ENCODE measurements around the gene SLC8A1. TPM values are rescaled to one million over a fixed set of nuclear protein-coding genes. Genes with fewer than 3 reads are reported as not detected.

Gene SLC8A1
- total RNA-seq, 2 experiments from 2014 or later = 0.23 TPM

DNA sequence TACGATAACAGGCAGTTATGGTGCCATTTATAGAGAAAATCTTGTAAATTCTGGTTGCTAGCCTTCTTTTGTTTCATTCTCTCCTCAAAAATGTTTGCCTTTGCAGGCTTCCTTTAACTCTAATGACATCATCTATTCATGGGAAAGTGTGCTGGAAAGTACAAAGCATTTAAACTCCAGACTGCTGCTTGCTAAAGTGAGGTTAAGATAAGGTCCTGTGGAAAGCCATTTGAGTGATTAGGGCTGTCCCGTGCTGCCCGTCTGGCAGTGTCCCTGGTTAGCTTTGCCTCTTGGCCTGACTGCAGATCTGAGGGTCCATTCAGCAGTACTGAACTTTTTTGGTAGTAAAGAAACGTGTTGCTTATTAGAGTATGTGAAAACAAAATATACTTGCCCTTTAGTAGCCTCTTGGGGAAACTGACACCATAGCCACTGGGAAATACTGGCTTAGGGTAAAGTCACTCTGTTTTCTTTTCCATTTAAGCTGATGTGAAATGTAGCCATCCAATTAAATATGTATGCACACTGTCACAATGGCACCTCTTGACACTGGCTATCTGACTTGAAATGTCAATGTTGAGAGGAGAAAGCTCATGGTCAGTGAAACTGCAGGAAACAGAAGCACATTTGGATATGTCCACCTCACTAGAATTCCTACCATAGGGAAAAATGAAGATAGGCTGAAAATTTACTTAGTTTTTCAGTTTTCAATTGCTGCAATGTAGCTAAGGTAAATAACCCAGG, 321.5 kb downstream of the SLC8A1 start:
- ChIA-PET CTCF (no interaction called here), POLR2A (no interaction called here)

DNA sequence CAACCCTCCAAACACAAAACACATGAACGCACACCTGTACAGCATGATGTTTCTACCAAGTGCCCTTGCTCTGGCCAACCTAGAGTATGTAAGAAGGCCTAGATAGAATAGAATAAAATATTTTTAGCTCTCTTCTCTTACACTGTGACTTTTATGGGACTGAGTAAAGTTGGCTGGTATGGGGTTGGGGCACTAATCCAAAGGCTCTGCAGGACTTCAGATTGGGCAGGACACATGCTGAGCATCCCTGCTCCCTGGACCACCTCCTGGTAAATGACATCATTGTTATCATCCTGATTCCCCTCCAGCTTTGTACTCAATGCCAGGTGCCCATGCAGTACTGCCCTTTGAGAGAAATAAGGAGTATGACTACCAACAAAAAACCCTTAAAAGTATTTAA, 322.2 kb downstream of the SLC8A1 start:
- ChIA-PET POLR2A (no interaction called here), CTCF (no interaction called here)

DNA sequence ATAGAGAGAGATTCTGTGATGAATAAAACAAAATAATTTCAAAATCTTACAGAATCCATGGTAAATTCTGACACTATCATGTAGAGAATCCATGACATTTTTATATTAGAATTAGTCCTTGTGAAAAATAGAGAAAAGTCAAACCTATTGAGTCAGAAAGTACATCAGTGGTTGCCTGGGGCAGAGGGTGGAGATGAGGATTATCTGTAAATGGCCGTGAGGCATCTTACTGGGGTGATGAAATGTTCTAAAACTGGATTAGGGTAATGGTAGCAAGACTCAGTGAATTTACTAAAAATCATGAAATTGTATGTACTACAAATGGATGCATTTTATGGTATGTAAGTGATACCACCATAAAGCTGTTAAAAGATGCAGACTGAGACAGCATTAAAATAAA, 323.1 kb downstream of the SLC8A1 start:
- ChIA-PET POLR2A (no interaction called here), CTCF (no interaction called here)

DNA sequence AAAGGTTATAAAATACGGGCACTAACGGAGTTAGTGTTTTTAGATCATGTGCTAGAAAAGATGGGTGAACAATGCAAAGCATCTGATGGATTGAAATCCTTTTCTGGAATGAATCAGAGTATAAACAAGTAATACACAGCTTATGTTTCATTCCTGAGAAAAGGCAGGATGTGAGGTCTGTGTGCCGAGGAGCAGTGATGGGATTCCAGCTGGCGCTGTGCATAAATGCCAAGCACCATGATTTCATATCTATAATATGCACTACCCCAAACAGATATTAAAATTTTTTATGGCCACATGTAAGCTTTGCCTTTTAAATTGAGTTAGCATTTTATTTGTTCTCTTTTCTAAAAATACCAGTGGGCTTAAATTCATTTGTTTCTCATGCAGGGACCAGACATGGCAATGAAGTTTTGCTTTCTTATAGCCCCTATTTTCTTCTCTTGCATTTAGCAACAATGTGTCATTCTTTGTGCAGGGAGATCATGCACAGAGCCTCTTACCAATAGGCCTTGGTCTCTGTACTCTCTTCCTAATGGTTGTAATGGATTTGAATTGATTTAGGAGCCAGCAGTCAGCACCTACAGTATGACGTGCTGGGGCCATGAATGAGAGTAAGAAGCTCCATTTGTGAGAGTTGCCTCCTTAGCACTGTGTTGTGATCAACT, 323.9 kb downstream of the SLC8A1 start:
- CTCF ChIA-PET = no interaction called here
- POLR2A ChIA-PET = no interaction called here

DNA sequence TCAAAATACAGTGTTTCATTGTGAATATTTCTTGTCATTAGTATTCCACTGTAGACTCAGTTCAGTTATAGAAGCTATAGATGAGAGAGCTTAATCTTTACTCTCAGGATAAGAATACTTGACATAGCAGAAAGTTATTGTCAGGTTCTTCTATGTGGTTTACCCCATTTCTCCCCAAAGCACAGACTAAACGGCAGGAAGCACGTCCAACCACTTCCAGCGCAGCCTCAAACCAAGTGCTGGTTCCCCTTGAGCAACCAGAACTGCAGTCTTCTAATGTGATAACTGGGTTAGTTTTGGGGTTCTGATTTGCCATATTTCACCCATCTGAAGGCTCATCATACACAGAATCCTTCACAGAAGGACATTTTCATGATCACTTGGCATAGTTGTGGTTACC, 324.7 kb downstream of the SLC8A1 start:
- POLR2A ChIA-PET = no interaction called here
- CTCF ChIA-PET = interaction anchor here (0.5 kb wide), 1 partner anchor 8 kb away, joined by 4 read pairs; no protein-coding TSS in a partner anchor

DNA sequence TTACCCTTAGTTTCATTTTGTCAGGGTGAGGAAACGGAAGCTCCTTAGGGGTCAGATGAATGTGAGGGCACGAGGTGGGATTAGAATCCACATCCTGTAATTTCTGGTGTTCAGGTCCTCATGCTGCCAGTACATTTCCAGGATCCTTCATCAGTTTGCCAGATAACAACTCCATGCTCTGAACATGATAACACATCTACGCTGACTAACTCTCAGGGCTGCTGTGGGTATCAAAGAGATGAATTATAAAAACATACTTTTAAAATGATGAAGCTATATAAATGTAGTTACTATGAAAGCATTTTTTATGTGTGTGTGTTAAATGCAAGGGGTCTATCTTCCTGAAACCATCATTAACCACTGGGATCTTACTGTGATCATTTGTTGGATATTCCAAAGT, 325.9 kb downstream of the SLC8A1 start:
- ChIA-PET POLR2A (no interaction called here), CTCF (no interaction called here)

DNA sequence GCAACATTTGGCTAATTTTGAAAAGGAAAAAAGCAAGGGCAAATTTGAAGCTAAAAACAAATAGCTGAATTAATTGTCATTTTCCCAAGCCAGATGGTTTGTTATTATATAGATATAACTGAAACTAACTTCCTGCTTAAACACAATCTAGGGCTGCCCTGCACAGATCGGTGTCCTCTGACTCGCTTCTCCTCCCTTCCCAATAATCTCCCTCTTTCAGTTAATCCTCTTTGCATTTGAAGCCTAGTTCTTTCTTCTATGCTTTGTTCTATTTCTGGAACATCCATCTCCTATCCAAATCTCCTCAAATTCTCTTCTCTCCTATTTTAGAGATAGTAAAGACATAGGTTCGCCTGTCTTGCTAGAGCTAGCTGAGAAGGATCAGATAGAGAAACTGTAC, 328.1 kb downstream of the SLC8A1 start:
- CTCF ChIA-PET = no interaction called here

DNA sequence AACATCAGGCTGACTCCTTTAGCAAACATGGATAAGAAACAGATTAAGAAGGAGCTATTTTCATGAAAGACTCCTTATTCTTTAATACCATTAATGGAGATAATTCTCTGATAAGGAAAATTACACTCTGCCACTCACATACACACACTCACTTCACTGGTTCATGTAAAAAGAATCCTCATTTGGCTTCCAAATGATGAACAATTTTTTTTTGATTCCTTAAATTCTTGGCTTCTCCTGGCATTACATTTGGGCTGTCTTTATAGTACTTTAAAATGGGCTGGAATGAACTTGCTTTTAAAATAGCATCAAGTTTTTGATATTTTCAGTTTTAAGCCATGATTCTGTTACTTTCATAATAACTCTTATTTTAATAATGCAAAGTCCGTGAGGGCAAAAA, 328.6 kb downstream of the SLC8A1 start:
- CTCF ChIA-PET = no interaction called here
- POLR2A ChIA-PET = no interaction called here

More for the DNA sequence above, 328.1 kb downstream of the SLC8A1 start:
- POLR2A ChIA-PET = no interaction called here

DNA sequence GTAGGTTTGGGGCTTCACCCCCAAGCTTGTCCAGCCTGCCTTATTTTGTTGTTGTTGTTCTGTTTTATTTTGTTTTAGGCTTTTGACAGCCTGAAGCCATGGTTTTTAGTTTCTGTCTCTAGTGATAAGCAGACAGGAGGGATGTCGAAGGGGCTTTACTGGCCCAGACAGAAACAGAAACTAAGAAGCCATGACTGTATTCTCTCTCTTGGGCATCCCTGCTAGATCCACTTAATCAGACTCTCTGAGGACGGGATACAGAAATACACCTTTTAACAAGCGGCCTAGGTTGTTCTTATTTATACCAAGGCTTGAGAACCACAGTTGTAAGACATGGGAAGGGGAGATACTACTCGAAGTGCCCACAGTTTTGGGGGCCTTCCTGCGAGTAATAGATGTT, 330.9 kb downstream of the SLC8A1 start:
- CTCF ChIA-PET = no interaction called here
- POLR2A ChIA-PET = no interaction called here

DNA sequence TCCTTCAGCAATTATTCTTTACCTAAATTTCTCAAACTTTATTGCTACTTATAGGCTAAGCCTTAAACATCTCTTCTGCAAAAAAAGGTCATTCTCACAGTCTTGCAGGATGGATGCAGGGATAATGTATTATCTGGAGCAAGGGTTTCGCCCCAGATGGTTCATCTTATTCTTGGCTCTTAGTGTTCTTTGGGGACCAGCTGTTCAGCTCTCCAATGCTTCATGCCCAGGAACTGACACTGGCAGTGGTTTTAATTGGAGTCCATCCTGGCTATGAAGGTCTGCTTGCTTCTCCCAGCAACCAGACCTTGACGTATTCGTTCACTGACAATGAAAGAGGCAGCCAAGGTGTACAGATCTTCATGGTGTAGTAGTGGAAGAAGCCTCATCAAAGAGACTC, 331.9 kb downstream of the SLC8A1 start:
- ChIA-PET POLR2A (no interaction called here), CTCF (no interaction called here)

DNA sequence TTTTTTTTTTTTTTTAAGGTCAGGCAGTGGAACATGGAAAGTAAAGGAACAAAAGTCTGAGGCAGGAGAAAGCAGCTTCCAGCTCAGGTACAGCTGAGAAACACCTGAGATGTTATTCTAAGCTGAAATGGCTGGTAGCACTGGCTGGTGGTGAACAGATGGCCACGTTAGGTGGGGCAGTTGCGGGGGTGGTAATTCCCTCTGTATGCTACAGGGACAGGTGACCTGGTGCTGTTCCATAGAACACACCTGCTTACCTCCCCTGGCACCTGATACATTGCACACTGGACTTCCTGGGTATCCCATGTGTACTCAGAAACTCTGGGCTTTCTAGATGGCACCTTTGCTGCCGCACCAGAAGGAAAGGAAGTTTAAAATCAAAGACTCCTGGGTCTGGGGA, 333.3 kb downstream of the SLC8A1 start:
- ChIA-PET POLR2A (no interaction called here), CTCF (interaction anchor here (0.7 kb wide), 1 partner anchor 8 kb away, joined by 4 read pairs; no protein-coding TSS in a partner anchor)

DNA sequence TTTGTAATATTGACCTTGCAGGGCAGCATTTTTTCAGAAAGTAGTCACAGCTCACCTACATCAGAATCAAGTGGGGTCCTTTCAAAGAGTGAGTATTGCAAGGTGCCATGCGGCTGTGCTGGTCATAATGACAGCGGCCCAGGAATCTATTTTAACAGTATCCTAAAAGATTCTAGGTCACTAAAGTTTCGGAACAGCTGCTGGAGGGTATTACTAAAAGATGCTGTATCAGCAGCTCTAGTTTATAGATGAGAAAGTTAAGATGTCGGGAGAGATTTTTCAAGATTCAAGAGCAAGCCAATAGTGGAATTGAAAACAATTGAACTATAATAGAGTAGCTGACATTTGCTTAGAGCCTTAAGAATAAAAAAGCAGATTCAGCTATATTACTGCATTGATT, 336.0 kb downstream of the SLC8A1 start:
- POLR2A ChIA-PET = no interaction called here
- CTCF ChIA-PET = interaction anchor here (0.6 kb wide), 1 partner anchor 553 kb away, joined by 3 read pairs; no protein-coding TSS in a partner anchor

DNA sequence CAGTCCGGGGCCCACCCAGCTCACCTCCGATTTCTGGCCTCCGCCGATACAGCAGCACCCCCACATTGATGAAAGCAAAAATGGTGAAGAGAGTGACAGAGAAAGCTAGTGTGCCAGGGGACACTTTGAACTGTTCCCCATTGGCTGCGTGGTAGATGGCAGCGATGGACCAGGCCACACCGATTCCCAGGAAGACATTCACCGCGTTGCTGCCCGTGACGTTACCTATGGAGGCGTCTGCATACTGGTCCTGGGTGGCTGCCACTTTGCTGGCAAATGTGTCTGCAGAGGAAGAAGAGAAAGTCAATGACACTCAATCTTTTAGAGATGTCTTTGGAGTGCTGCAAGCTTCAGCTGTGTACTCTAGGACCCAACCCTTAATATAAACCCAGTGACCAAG, 336.5 kb downstream of the SLC8A1 start:
- CTCF ChIA-PET = interaction anchor here (0.6 kb wide), 1 partner anchor 553 kb away, joined by 3 read pairs; no protein-coding TSS in a partner anchor
- POLR2A ChIA-PET = no interaction called here

DNA sequence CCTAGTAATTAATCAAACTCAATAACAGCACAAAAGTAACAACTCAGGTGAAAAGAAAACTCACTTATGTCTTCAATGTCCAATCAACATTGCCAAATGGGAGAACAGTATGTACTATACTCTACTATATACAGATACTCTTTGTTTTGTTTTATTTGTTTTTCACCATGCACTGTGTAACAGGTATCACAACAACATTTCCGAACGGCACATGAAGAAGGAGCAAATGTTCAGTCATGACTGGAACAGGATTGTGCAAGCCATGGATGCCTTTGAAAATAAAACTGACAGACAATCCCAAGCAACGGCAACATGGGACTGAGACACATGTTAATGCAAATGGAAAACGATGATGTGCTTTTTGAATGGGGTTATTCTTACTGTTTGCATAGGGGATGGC, 337.9 kb downstream of the SLC8A1 start:
- ChIA-PET POLR2A (no interaction called here), CTCF (no interaction called here)

DNA sequence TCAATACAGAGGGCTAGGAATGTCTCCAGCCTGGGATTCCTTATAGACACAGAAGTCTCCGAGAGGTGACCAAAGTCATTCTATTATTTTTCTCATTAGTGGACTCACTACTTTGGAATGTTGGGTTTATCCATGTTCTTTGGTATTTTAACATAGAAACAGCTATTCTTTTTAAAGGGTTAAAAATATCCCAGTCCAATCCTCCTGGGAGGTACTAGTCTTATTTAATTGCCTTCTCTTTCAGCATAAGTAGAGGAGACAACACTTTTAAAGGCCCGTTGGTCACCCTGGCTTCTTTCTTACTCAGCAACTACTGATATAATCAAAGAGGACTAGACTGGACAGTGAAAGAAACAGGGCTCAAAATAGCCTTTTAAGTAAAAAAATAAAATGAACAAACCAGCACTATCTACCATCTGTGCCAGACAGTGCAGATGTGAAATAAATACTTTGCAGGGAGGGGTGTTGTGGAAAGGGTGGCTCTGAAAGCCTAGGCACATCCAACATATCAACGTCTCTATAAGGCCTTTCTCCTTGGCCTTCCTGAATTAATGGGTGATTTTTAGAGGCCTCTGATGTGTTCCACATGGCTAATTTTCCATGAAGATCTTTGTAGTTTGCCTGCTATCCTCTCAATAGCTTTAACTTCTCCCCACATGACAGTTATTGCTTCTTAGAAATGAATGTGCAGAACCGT, 338.5 kb downstream of the SLC8A1 start:
- ChIA-PET CTCF (no interaction called here), POLR2A (no interaction called here)

DNA sequence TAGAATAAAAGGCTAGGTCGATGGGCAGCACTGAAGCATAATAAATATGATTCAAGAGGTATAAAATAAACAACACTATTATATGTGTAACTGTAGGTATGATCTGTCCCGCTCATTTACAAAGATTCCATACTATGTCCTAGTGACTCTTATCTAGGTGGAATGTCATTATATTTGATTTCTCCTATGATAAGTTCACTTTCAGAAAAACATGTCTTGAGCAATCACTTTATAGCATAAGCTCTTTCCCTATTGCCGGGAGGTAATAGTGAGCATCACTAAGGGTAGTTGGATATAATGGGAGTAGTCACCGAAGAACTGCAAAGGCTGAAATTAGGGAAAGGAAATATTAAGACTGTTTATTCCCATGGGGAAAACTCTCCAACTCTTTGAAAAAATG, 342.5 kb downstream of the SLC8A1 start:
- POLR2A ChIA-PET = no interaction called here

DNA sequence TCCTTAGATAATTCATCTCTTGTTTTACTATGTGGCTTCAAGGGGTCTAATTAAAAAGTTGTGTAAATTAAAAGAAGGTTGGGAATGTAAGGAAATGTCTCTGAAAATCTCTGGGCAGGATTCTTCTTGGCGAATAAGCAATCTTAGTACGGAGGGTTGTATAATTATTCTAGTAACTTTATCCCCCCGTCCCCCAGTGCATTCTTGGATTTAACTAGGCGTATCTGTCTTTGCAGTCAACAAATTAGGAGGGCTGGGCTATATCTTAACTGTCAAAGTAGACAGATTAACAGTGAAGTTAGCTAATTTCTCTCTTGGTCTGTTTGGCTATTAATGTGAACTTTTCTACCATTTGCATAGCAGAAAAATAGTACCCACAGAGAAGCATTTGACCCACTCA, 343.0 kb downstream of the SLC8A1 start:
- ChIA-PET POLR2A (no interaction called here), CTCF (no interaction called here)

More for the DNA sequence above, 342.5 kb downstream of the SLC8A1 start:
- CTCF ChIA-PET = interaction anchor here (0.6 kb wide), 1 partner anchor 1714 kb away, joined by 3 read pairs; no protein-coding TSS in a partner anchor

DNA sequence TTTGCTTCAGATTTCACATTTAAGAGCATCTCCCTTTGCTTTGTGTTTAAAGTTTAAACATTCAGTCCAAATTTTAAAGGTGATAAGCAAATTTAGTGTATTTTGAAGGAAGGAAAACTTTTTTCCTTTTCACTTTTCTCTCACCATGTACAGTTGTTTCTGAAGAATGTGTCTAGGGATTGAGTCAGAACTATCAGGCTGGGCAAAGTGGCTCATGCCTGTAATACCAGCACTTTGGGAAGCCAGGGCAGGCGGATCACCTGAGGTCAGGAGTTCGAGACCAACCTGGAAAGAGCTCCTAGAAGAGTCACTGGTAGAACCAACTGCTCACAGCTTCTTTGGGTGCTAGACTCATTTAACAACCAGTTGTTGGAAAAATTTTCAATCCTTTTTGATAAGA, 345.8 kb downstream of the SLC8A1 start:
- POLR2A ChIA-PET = no interaction called here
- CTCF ChIA-PET = no interaction called here

DNA sequence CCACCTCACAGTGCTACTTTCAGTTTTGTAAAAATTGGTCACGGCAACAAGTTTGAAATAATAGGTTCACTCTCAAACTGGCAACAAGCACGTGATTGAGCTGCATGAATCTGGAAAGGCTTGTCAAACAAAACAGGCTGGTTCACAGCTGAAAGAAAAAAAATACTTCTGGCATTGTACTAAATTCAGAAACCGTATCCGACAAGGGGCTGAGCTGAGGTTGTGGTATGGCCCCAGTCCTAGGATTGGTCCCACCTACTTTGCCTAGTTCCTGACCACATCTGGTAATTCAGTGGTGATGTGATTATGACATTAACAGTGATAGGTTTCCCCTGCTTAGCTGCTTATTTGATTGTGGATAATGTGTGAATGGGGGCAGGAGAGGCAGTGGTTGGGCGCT, 346.3 kb downstream of the SLC8A1 start:
- ChIA-PET POLR2A (no interaction called here), CTCF (no interaction called here)

DNA sequence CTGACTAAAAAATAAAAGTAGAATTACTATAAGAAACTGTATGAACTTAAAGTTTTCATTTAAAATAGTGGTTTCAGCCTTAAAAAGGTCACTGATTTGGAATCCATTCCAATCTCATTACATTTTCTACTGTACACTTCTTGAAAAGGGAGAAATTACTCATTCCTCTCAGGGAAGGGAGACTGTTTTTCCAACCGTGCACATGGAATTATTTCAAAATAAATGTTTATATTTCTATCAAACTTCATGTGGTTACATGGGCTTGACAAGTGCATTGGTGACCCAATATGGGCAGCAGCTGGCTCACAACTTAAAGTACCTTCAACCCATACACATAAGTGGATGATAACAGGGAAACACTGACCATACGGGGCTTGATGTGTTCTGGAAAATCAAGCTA, 348.3 kb downstream of the SLC8A1 start:
- CTCF ChIA-PET = no interaction called here
- POLR2A ChIA-PET = no interaction called here

DNA sequence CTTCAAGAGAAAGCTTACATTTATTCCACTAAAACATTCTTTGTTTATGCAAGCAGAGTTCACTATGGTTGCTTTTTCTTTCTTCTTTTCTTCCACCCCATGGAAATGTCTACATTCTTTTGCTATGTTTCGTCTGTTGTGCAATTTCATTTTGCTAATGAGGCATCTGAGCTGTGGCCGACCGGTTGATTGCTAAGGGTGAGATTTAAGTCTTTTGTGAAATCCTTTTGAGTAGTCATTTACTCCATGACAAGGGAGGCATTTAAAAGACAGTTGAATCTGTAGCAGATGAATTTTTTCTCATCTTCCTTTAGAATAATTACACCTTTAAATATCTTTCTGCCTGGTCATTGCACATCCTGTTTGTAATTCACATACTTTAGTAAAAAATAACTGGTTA, 348.7 kb downstream of the SLC8A1 start:
- POLR2A ChIA-PET = no interaction called here
- CTCF ChIA-PET = no interaction called here

Data from activated CD8-positive, alpha-beta memory T cell treated with anti-CD3 and anti-CD28 coated beads for 36 hours (primary cell).